Measurements from ENCODE around the gene IFNL1.
"Not testable (repeated sequence)": the region's sequence is repeated elsewhere in the genome, so short reads cannot be mapped to it uniquely, and the experiment has no call there.

IFNL1 gene

GRCh38 chr19:39308531-39309304, 12.5 kb downstream of the IFNL1 start:
- no peak for DNase-seq (ENCODE audit: low read depth in 2 of 2)

- DNase-seq (ENCODE audit: low read depth in 2 of 2) = not testable (repeated sequence)
Observed at GRCh38 chr19:39309305-39309670, 13.1 kb downstream of the IFNL1 start.

- no peak for DNase-seq (ENCODE audit: low read depth in 2 of 2)
Observed at GRCh38 chr19:39310558-39311311, 14.5 kb downstream of the IFNL1 start.

- DNase-seq (ENCODE audit: low read depth in 2 of 2) = no peak
Observed at GRCh38 chr19:39314016-39314728, 18.0 kb downstream of the IFNL1 start.

- no peak for DNase-seq (ENCODE audit: low read depth in 2 of 2)
Observed at GRCh38 chr19:39315933-39316332, 19.7 kb downstream of the IFNL1 start.

- no peak for DNase-seq (ENCODE audit: low read depth in 2 of 2)
Observed at GRCh38 chr19:39316627-39317321, 20.6 kb downstream of the IFNL1 start.

- DNase-seq (ENCODE audit: low read depth in 2 of 2) = no peak
Observed at GRCh38 chr19:39317476-39317875, 21.3 kb downstream of the IFNL1 start.

GRCh38 chr19:39318071-39318470, 21.9 kb downstream of the IFNL1 start:
- no peak for DNase-seq (ENCODE audit: low read depth in 2 of 2)

GRCh38 chr19:39318690-39319089, 22.5 kb downstream of the IFNL1 start:
- DNase-seq (ENCODE audit: low read depth in 2 of 2) = no peak

- no peak for DNase-seq (ENCODE audit: low read depth in 2 of 2)
Observed at GRCh38 chr19:39319098-39319891, 23.1 kb downstream of the IFNL1 start.

- DNase-seq (ENCODE audit: low read depth in 2 of 2) = no peak
Observed at GRCh38 chr19:39319892-39320248, 23.7 kb downstream of the IFNL1 start.

GRCh38 chr19:39321117-39321831, 25.1 kb downstream of the IFNL1 start:
- no peak for DNase-seq (ENCODE audit: low read depth in 2 of 2)

GRCh38 chr19:39321832-39322176, 25.6 kb downstream of the IFNL1 start:
- DNase-seq (ENCODE audit: low read depth in 2 of 2) = no peak

- DNase-seq (ENCODE audit: low read depth in 2 of 2) = no peak
Observed at GRCh38 chr19:39324242-39324842, 28.1 kb downstream of the IFNL1 start.

GRCh38 chr19:39325778-39326665, 29.8 kb downstream of the IFNL1 start:
- DNase-seq (ENCODE audit: low read depth in 2 of 2) = no peak

- no peak for DNase-seq (ENCODE audit: low read depth in 2 of 2)
Observed at GRCh38 chr19:39327363-39328045, 31.3 kb downstream of the IFNL1 start.

- peak; percentile 26 to 36 for DNase-seq (ENCODE audit: low read depth in 2 of 2)
Observed at GRCh38 chr19:39328046-39328705, 32.0 kb downstream of the IFNL1 start.

GRCh38 chr19:39329948-39330347, 33.7 kb downstream of the IFNL1 start:
- no peak for DNase-seq (ENCODE audit: low read depth in 2 of 2)

Measured in fibroblast of skin of left biceps (primary cell).